Fibroblast of lung (primary cell): ENCODE results near the gene PNMA8B. TPM values are rescaled to one million over a fixed set of nuclear protein-coding genes. Genes with fewer than 3 reads are reported as not detected.

Experiments
- DNase-seq, 2 donors: peaks; one replicate each; pipeline versions ENCODE4 v3.0.0 to v3.0.0-alpha.2; 2010; ENCODE audit warnings: low read depth in 2 of 2
- H2AFZ ChIP-seq: 2 replicates; pipeline ENCODE4 v1.5.1; 2012; ENCODE audit warnings: low read length, control low read depth, inconsistent platforms
- H3K27ac ChIP-seq: 2 replicates; pipeline ENCODE4 v1.5.1; 2011; ENCODE audit warnings: low read length, control low read depth; ENCODE audit not compliant: insufficient read depth
- H3K27me3 ChIP-seq: 2 replicates; pipeline ENCODE4 v1.5.1; 2011; ENCODE audit warnings: mild to moderate bottlenecking, low read length; ENCODE audit not compliant: control insufficient read depth, insufficient read depth
- H3K36me3 ChIP-seq: 2 replicates; pipeline ENCODE4 v1.5.1; 2011; ENCODE audit warnings: low read length; ENCODE audit not compliant: control insufficient read depth, insufficient read depth
- H3K4me1 ChIP-seq: 2 replicates; pipeline ENCODE4 v1.5.1; 2011; ENCODE audit warnings: low read length; ENCODE audit not compliant: control insufficient read depth, insufficient read depth; ENCODE audit errors: extremely low read depth
- H3K4me2 ChIP-seq: 2 replicates; pipeline ENCODE4 v1.5.1; 2011; ENCODE audit warnings: low read length, control low read depth; ENCODE audit not compliant: insufficient read depth; ENCODE audit errors: extremely low read depth
- H3K4me3 ChIP-seq, 4 experiments: fragments of 200-600 bp in 1 of 4; sonication (generic) in 1 of 4; replicated peaks in 1 of 4; 2 replicates each; pipeline ENCODE4 v1.5.1; 2011 to 2016; ENCODE audit warnings: low read length in 4 of 4, low read depth in 3 of 4, mild to moderate bottlenecking in 3 of 4, control low read depth in 2 of 4, inconsistent platforms in 1 of 4, mixed read lengths in 1 of 4; ENCODE audit not compliant: insufficient read depth in 1 of 4; ENCODE audit errors: control extremely low read depth in 1 of 4
- H3K79me2 ChIP-seq: 2 replicates; pipeline ENCODE4 v1.5.1; 2012; ENCODE audit warnings: mild to moderate bottlenecking, low read length, inconsistent platforms; ENCODE audit not compliant: control insufficient read depth, insufficient read depth
- H3K9ac ChIP-seq: 2 replicates; pipeline ENCODE4 v1.5.1; 2011; ENCODE audit warnings: mild to moderate bottlenecking, low read length, control low read depth; ENCODE audit not compliant: insufficient read depth
- H3K9me3 ChIP-seq: 2 replicates; pipeline ENCODE4 v1.5.1; 2012; ENCODE audit warnings: low read depth, low read length; ENCODE audit not compliant: control insufficient read depth, insufficient read depth
- H4K20me1 ChIP-seq: 2 replicates; pipeline ENCODE4 v1.5.1; 2011; ENCODE audit warnings: low read length; ENCODE audit not compliant: control insufficient read depth, insufficient read depth; ENCODE audit errors: extremely low read depth
- EZH2 ChIP-seq: IDR thresholded peaks from 2 replicates; pipeline ENCODE4 v1.5.1; 2012; ENCODE audit warnings: low read length, control low read depth, mild to moderate bottlenecking; ENCODE audit errors: missing control alignments
- polyA plus RNA-seq, 2 donors: library from polyadenylated mRNA; depleted of rRNA in 1 of 2; stranded (reverse) in 1 of 2; unstranded in 1 of 2; fragments of >200 nt; gene quantifications; 2 replicates each; pipeline ENCODE4 v1.2.1, GENCODE V29; 2011 to 2012; ENCODE audit warnings: missing spikeins in 1 of 2
- total RNA-seq: library from RNA; depleted of rRNA; stranded (reverse); fragments of >200 nt; gene quantifications from 2 replicates; pipeline ENCODE4 v1.2.1, GENCODE V29; 2014
- TF ChIP-seq, protein P1 (sequence below), 2 donors: IDR thresholded peaks in 1 of 2; conservative IDR thresholded peaks in 1 of 2; 1 replicate in 1 of 2; 2 replicates in 1 of 2; pipeline ENCODE4 v1.5.1; 2011 to 2012; ENCODE audit warnings: low read length in 2 of 2, control low read depth in 1 of 2, inconsistent platforms in 1 of 2, low read depth in 1 of 2, mild to moderate bottlenecking in 1 of 2

The PNMA8B gene
- total and polyA plus RNA-seq, 2 donors (not counting 1 experiment from before 2014, with no cell fraction given): 0.14 to 1.7 TPM

DNA sequence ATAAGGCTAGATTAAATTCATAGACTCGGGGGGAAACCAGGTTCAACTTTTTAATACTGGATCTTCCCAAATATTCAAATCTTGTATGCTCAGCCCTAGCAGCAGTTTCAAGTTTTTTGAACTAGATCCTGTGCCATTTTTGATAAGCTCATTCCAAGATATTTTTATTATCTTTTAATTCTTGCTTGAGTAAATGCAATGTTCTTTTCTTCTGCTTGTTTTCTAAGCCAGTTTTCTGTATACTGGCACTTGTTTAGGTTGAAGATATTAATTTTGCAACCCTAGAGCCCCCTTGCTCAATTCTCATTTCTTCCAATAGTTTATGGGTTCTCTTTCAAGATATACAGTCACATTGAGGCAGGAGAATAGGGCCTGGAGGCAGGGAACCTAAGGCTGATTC is 53.8 kb downstream of the PNMA8B start:
- Histone ChIP-seq H4K20me1 (no peaks in the 10 kb centered on the region), H3K4me1 (no peaks in the 10 kb centered on the region), H3K79me2 (no peaks in the 10 kb centered on the region), H3K4me2 (no peak overlapping the region), H3K27me3 (no peaks in the 10 kb centered on the region), H3K27ac (no peak overlapping the region), H3K9ac (no peak overlapping the region), H3K4me3 (no peak overlapping the region), H3K9me3 (no peaks in the 10 kb centered on the region), H3K36me3 (no peaks in the 10 kb centered on the region), H2AFZ (no peak overlapping the region)
- DNase-seq: no peak
- TF ChIP-seq, protein P1, sequence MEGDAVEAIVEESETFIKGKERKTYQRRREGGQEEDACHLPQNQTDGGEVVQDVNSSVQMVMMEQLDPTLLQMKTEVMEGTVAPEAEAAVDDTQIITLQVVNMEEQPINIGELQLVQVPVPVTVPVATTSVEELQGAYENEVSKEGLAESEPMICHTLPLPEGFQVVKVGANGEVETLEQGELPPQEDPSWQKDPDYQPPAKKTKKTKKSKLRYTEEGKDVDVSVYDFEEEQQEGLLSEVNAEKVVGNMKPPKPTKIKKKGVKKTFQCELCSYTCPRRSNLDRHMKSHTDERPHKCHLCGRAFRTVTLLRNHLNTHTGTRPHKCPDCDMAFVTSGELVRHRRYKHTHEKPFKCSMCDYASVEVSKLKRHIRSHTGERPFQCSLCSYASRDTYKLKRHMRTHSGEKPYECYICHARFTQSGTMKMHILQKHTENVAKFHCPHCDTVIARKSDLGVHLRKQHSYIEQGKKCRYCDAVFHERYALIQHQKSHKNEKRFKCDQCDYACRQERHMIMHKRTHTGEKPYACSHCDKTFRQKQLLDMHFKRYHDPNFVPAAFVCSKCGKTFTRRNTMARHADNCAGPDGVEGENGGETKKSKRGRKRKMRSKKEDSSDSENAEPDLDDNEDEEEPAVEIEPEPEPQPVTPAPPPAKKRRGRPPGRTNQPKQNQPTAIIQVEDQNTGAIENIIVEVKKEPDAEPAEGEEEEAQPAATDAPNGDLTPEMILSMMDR (conservative IDR thresholded peaks at IDR 0.05 in 1 of 2, IDR thresholded peaks at IDR 0.05 in 1 of 2; ENCODE audit: low read depth in 1 of 2, low read length in 2 of 2): no peak
- no peak for TF ChIP-seq EZH2

Other genes with a start within 250 kb of the PNMA8B start
- 0.77 and 1.5 TPM in 2 replicates for gene HIF3A, start 198.8 kb downstream of the PNMA8B start, total RNA-seq
- 0.12 and 0.99 TPM in 2 replicates for gene HIF3A, start 198.8 kb downstream of the PNMA8B start, polyA plus RNA-seq
- gene PPP5C, start 148.8 kb downstream of the PNMA8B start, total RNA-seq: 35.2 and 46.9 TPM in 2 replicates
- 94.1 and 123 TPM in 2 replicates for gene PPP5C, start 148.8 kb downstream of the PNMA8B start, polyA plus RNA-seq
- gene CCDC8, start 82.3 kb downstream of the PNMA8B start, total RNA-seq: 13.4 and 17.2 TPM in 2 replicates
- gene CCDC8, start 82.3 kb downstream of the PNMA8B start, polyA plus RNA-seq: 1.9 and 4.8 TPM in 2 replicates
- gene PNMA8C, start 66.9 kb downstream of the PNMA8B start, total RNA-seq: under 0.01 and 0.17 TPM in 2 replicates
- gene PNMA8C, start 66.9 kb downstream of the PNMA8B start, polyA plus RNA-seq: 0.01 and 0.07 TPM in 2 replicates
- 3.9 and 8.9 TPM in 2 replicates for gene PNMA8A, start 24.3 kb downstream of the PNMA8B start, total RNA-seq
- 0.45 and 1.4 TPM in 2 replicates for gene PNMA8A, start 24.3 kb downstream of the PNMA8B start, polyA plus RNA-seq
- 92.5 and 160 TPM in 2 replicates for gene CALM3, start 105.5 kb upstream of the PNMA8B start, total RNA-seq
- 901 and 1,408 TPM in 2 replicates for gene CALM3, start 105.5 kb upstream of the PNMA8B start, polyA plus RNA-seq
- gene PTGIR, start 129.2 kb upstream of the PNMA8B start, total RNA-seq: 10.3 and 16.5 TPM in 2 replicates
- 8.4 and 27.8 TPM in 2 replicates for gene PTGIR, start 129.2 kb upstream of the PNMA8B start, polyA plus RNA-seq
- not detected in 2 replicates for gene GNG8, start 140.3 kb upstream of the PNMA8B start, total RNA-seq
- gene GNG8, start 140.3 kb upstream of the PNMA8B start, polyA plus RNA-seq: not detected in 2 replicates
- gene DACT3, start 165.3 kb upstream of the PNMA8B start, total RNA-seq: 4.1 and 5.6 TPM in 2 replicates
- 9.3 and 11.5 TPM in 2 replicates for gene DACT3, start 165.3 kb upstream of the PNMA8B start, polyA plus RNA-seq
- gene PRKD2, start 221.2 kb upstream of the PNMA8B start, total RNA-seq: 8.2 and 11.6 TPM in 2 replicates
- 8.1 and 10.8 TPM in 2 replicates for gene PRKD2, start 221.2 kb upstream of the PNMA8B start, polyA plus RNA-seq